Measurements from ENCODE around the gene ADARB2. TPM values are rescaled to one million over a fixed set of nuclear protein-coding genes. Genes with fewer than 3 reads are reported as not detected.

The ADARB2 gene
- total RNA-seq, 2 experiments from 2014 or later = 1.3 to 1.4 TPM

- Mint-ChIP-seq H3K4me3 (no peak overlapping the region), H3K27ac (no peak overlapping the region), H3K36me3 (ENCODE audit: low read depth) (no peaks in the 10 kb centered on the region), H3K9me3 (no peaks in the 10 kb centered on the region), H3K4me1 (ENCODE audit: low read depth) (no peaks in the 10 kb centered on the region), H3K27me3 (ENCODE audit: low read depth) (no peaks in the 10 kb centered on the region)
- CTCF ChIA-PET = no interaction called here
- intact Hi-C loops (cut with micrococcal nuclease) = no loop called here
- DNase-seq = no peak
Observed at GRCh38 chr10:1394155-1394912, 343.0 kb downstream of the ADARB2 start.

- no peaks in the 10 kb centered on the region for H3K36me3 Mint-ChIP-seq (ENCODE audit: low read depth)
- H3K4me3 Mint-ChIP-seq = no peak overlapping the region
- H3K27me3 Mint-ChIP-seq (ENCODE audit: low read depth) = no peaks in the 10 kb centered on the region
- no peak for DNase-seq
- H3K9me3 Mint-ChIP-seq = no peaks in the 10 kb centered on the region
- CTCF ChIA-PET = interaction anchor here (0.7 kb wide), 1 partner anchor 9 kb away, joined by 5 read pairs; no protein-coding TSS in a partner anchor
- H3K4me1 Mint-ChIP-seq (ENCODE audit: low read depth) = no peaks in the 10 kb centered on the region
- intact Hi-C loops (cut with micrococcal nuclease) = no loop called here
- no peak overlapping the region for H3K27ac Mint-ChIP-seq
Observed at GRCh38 chr10:1393481-1393880, 343.8 kb downstream of the ADARB2 start.

- Mint-ChIP-seq H3K4me3 (no peak overlapping the region), H3K9me3 (no peaks in the 10 kb centered on the region), H3K36me3 (ENCODE audit: low read depth) (no peaks in the 10 kb centered on the region), H3K27ac (no peak overlapping the region), H3K27me3 (ENCODE audit: low read depth) (no peaks in the 10 kb centered on the region), H3K4me1 (ENCODE audit: low read depth) (no peaks in the 10 kb centered on the region)
- CTCF ChIA-PET = no interaction called here
- intact Hi-C loops (cut with micrococcal nuclease) = no loop called here
- DNase-seq = no peak
Observed at GRCh38 chr10:1392127-1392526, 345.2 kb downstream of the ADARB2 start.

- DNase-seq = no peak
- Mint-ChIP-seq H3K4me3 (no peak overlapping the region), H3K4me1 (ENCODE audit: low read depth) (no peaks in the 10 kb centered on the region), H3K27ac (no peak overlapping the region), H3K27me3 (ENCODE audit: low read depth) (no peaks in the 10 kb centered on the region), H3K9me3 (no peaks in the 10 kb centered on the region), H3K36me3 (ENCODE audit: low read depth) (no peaks in the 10 kb centered on the region)
- intact Hi-C loops (cut with micrococcal nuclease) = no loop called here
- CTCF ChIA-PET = no interaction called here
Observed at GRCh38 chr10:1390200-1390599, 347.1 kb downstream of the ADARB2 start.

GRCh38 chr10:1384026-1384425 is 353.3 kb downstream of the ADARB2 start:
- H3K4me1 Mint-ChIP-seq (ENCODE audit: low read depth) = no peaks in the 10 kb centered on the region
- CTCF ChIA-PET = interaction anchor here (0.5 kb wide), 1 partner anchor 9 kb away, joined by 5 read pairs; no protein-coding TSS in a partner anchor
- no peak overlapping the region for H3K27ac Mint-ChIP-seq
- H3K9me3 Mint-ChIP-seq = no peaks in the 10 kb centered on the region
- intact Hi-C loops (cut with micrococcal nuclease) = no loop called here
- H3K36me3 Mint-ChIP-seq (ENCODE audit: low read depth) = no peaks in the 10 kb centered on the region
- no peak overlapping the region for H3K4me3 Mint-ChIP-seq
- H3K27me3 Mint-ChIP-seq (ENCODE audit: low read depth) = peaks cover 23% of the 10 kb centered on the region
- no peak for DNase-seq

GRCh38 chr10:1382711-1383110 is 354.6 kb downstream of the ADARB2 start:
- intact Hi-C loops (cut with micrococcal nuclease) = no loop called here
- no peaks in the 10 kb centered on the region for H3K9me3 Mint-ChIP-seq
- H3K27ac Mint-ChIP-seq = no peak overlapping the region
- peaks cover 34% of the 10 kb centered on the region for H3K27me3 Mint-ChIP-seq (ENCODE audit: low read depth)
- H3K36me3 Mint-ChIP-seq (ENCODE audit: low read depth) = no peaks in the 10 kb centered on the region
- no peaks in the 10 kb centered on the region for H3K4me1 Mint-ChIP-seq (ENCODE audit: low read depth)
- H3K4me3 Mint-ChIP-seq = no peak overlapping the region
- CTCF ChIA-PET = interaction anchor here (1.2 kb wide), 1 partner anchor 14 kb away, joined by 4 read pairs; no protein-coding TSS in a partner anchor
- DNase-seq = no peak

GRCh38 chr10:1381339-1381738 is 356.0 kb downstream of the ADARB2 start:
- H3K36me3 Mint-ChIP-seq (ENCODE audit: low read depth) = no peaks in the 10 kb centered on the region
- H3K4me3 Mint-ChIP-seq = no peak overlapping the region
- H3K27ac Mint-ChIP-seq = no peak overlapping the region
- no peaks in the 10 kb centered on the region for H3K9me3 Mint-ChIP-seq
- peaks cover 38% of the 10 kb centered on the region for H3K27me3 Mint-ChIP-seq (ENCODE audit: low read depth)
- intact Hi-C loops (cut with micrococcal nuclease) = no loop called here
- no peak for DNase-seq
- H3K4me1 Mint-ChIP-seq (ENCODE audit: low read depth) = no peaks in the 10 kb centered on the region
- CTCF ChIA-PET = no interaction called here

- H3K4me3 Mint-ChIP-seq = no peak overlapping the region
- peaks cover 42% of the 10 kb centered on the region for H3K27me3 Mint-ChIP-seq (ENCODE audit: low read depth)
- DNase-seq = no peak
- H3K27ac Mint-ChIP-seq = no peak overlapping the region
- no peaks in the 10 kb centered on the region for H3K36me3 Mint-ChIP-seq (ENCODE audit: low read depth)
- H3K9me3 Mint-ChIP-seq = no peaks in the 10 kb centered on the region
- CTCF ChIA-PET = no interaction called here
- H3K4me1 Mint-ChIP-seq (ENCODE audit: low read depth) = no peaks in the 10 kb centered on the region
- intact Hi-C loops (cut with micrococcal nuclease) = no loop called here
Observed at GRCh38 chr10:1380088-1380671, 357.1 kb downstream of the ADARB2 start.

GRCh38 chr10:1379601-1380000 is 357.7 kb downstream of the ADARB2 start:
- CTCF ChIA-PET = no interaction called here
- no peaks in the 10 kb centered on the region for H3K4me1 Mint-ChIP-seq (ENCODE audit: low read depth)
- no peak overlapping the region for H3K27ac Mint-ChIP-seq
- H3K9me3 Mint-ChIP-seq = no peaks in the 10 kb centered on the region
- H3K4me3 Mint-ChIP-seq = no peak overlapping the region
- H3K27me3 Mint-ChIP-seq (ENCODE audit: low read depth) = peaks cover 42% of the 10 kb centered on the region
- DNase-seq = no peak
- H3K36me3 Mint-ChIP-seq (ENCODE audit: low read depth) = no peaks in the 10 kb centered on the region
- intact Hi-C loops (cut with micrococcal nuclease) = no loop called here

GRCh38 chr10:1378473-1378872 is 358.9 kb downstream of the ADARB2 start:
- no peaks in the 10 kb centered on the region for H3K36me3 Mint-ChIP-seq (ENCODE audit: low read depth)
- H3K4me1 Mint-ChIP-seq (ENCODE audit: low read depth) = no peaks in the 10 kb centered on the region
- H3K27me3 Mint-ChIP-seq (ENCODE audit: low read depth) = peaks cover 42% of the 10 kb centered on the region
- intact Hi-C loops (cut with micrococcal nuclease) = no loop called here
- CTCF ChIA-PET = no interaction called here
- H3K27ac Mint-ChIP-seq = no peak overlapping the region
- no peak overlapping the region for H3K4me3 Mint-ChIP-seq
- no peaks in the 10 kb centered on the region for H3K9me3 Mint-ChIP-seq
- DNase-seq = no peak

GRCh38 chr10:1377740-1378397 is 359.5 kb downstream of the ADARB2 start:
- peaks cover 43% of the 10 kb centered on the region for H3K27me3 Mint-ChIP-seq (ENCODE audit: low read depth)
- H3K9me3 Mint-ChIP-seq = no peaks in the 10 kb centered on the region
- DNase-seq = no peak
- H3K36me3 Mint-ChIP-seq (ENCODE audit: low read depth) = no peaks in the 10 kb centered on the region
- no peak overlapping the region for H3K4me3 Mint-ChIP-seq
- H3K4me1 Mint-ChIP-seq (ENCODE audit: low read depth) = no peaks in the 10 kb centered on the region
- no peak overlapping the region for H3K27ac Mint-ChIP-seq
- intact Hi-C loops (cut with micrococcal nuclease) = no loop called here
- CTCF ChIA-PET = no interaction called here

GRCh38 chr10:1377231-1377630 is 360.1 kb downstream of the ADARB2 start:
- intact Hi-C loops (cut with micrococcal nuclease) = no loop called here
- H3K36me3 Mint-ChIP-seq (ENCODE audit: low read depth) = no peaks in the 10 kb centered on the region
- H3K4me3 Mint-ChIP-seq = no peak overlapping the region
- no peaks in the 10 kb centered on the region for H3K4me1 Mint-ChIP-seq (ENCODE audit: low read depth)
- CTCF ChIA-PET = no interaction called here
- peaks cover 43% of the 10 kb centered on the region for H3K27me3 Mint-ChIP-seq (ENCODE audit: low read depth)
- no peaks in the 10 kb centered on the region for H3K9me3 Mint-ChIP-seq
- DNase-seq = no peak
- H3K27ac Mint-ChIP-seq = no peak overlapping the region

Measured in activated naive CD4-positive, alpha-beta T cell treated with anti-CD3 and anti-CD28 coated beads for 36 hours (primary cell).